Stimulated activated CD8-positive, alpha-beta memory T cell treated with anti-CD3 and anti-CD28 coated beads, Interleukin-4, amount 100 ng/mL, for 1 hour (primary cell): ENCODE measurements around the gene ABRAXAS1.

ENCODE experiments used
- DNase-seq, 2 donors: peaks; one replicate each; pipeline ENCODE4 v3.0.0-alpha.2; 2020; ENCODE audit warnings: low read depth in 2 of 2, low spot score in 1 of 2

ABRAXAS1 gene

GRCh38 chr4:83454686-83455085 is 30.2 kb downstream of the ABRAXAS1 start:
- no peak for DNase-seq

DNA sequence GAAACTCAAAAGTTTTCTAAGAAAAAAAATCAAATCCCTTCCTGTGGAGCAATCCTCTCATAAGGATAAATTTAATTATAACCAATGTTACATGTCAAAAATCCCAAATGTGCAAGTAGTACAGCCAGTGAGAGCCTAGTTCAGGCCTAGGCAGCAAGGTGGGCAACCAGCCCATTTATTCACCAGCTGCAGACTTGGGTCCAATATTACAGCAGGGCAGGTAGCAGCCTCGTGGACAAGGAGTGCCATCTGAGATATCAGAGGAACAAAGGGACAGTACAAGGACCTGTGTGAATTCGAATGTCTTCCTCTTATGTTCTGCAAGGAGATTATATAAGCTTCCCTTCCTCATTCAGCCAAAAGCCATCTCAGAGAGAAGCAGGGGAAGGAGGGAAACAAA is 35.9 kb downstream of the ABRAXAS1 start:
- DNase-seq = no peak

- no peak for DNase-seq
Measured at GRCh38 chr4:83440899-83441298, 44.0 kb downstream of the ABRAXAS1 start.

- DNase-seq = no peak
Measured at GRCh38 chr4:83440148-83440814, 44.6 kb downstream of the ABRAXAS1 start.

DNA sequence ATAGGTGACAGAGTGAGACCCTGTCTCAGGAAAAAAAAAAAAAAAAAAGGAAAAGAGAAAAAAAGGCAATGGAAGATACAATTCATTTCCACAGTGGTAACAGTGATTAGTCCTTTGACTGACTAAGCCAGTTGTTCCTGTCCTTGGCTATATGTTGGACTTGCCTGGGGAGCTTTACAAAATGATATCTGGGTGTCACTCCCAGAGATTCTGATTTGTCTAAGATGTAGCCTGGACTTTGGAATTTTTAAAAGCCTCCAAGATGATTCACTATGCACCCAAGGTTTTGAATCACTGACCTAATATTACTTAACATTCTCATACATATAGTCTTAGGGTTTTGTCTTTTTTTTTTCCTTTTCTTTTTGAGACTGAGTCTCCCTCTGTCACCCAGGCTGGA is 46.2 kb downstream of the ABRAXAS1 start:
- no peak for DNase-seq

- DNase-seq = no peak
Measured at GRCh38 chr4:83436680-83437079, 48.2 kb downstream of the ABRAXAS1 start.

GRCh38 chr4:83431200-83431599 is 53.7 kb downstream of the ABRAXAS1 start:
- DNase-seq = no peak

DNA sequence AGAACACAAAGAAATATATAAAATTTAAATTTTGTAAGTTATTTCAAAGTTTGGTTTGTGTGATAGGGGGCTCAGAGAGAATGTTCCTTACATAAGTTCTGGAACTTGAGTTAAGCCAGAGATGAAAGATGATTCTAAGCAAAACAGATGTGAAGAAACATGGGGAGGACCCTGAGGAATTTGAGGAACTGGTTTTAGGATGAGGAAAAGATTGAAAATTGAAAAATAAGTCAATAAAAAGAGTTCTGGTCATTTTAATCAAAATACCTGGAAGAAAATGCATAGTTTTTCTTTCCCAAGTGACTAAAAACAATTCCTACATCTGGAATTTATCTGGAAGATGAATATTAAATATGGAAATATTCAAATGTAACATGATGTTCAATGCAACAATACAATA is 66.7 kb downstream of the ABRAXAS1 start:
- DNase-seq = no peak

- no peak for DNase-seq
Measured at GRCh38 chr4:83417566-83417965, 67.3 kb downstream of the ABRAXAS1 start.

GRCh38 chr4:83413676-83414075 is 71.2 kb downstream of the ABRAXAS1 start:
- no peak for DNase-seq
